A549 (cell line): ENCODE data around the gene ITM2C. TPM values are rescaled to one million over a fixed set of nuclear protein-coding genes. Genes with fewer than 3 reads are reported as not detected.

ENCODE experiments used
- ATAC-seq, 2 experiments: fragments of 200-7000 bp in 1 of 2; fragments of >200 bp in 1 of 2; cut with Nextera tagmentation in 1 of 2; cut with Tn5 transposase in 1 of 2; 3 replicates each; pipeline versions ENCODE4 v1.8.0 to v1.9.1; 2018 to 2020; ENCODE audit warnings: mild to moderate bottlenecking in 1 of 2, moderate library complexity in 1 of 2
- CTCF ChIA-PET: fragments of 300-600 bp; sonication (Branson Sonifier 250); formaldehyde crosslinking; extraction: SDS; loops from one replicate; lab custom pipeline; 2021; ENCODE audit warnings: antibody characterized with exemption, inconsistent platforms; lab: Yijun Ruan, JAX
- POLR2A ChIA-PET: fragments of 350-600 bp; formaldehyde crosslinking; extraction: SDS; loops from one replicate; lab custom pipeline; 2021; ENCODE audit warnings: antibody characterized with exemption, inconsistent platforms; lab: Yijun Ruan, JAX
- DNase-seq, 2 experiments: peaks; one replicate each; pipeline versions ENCODE4 v3.0.0 to v3.0.0-alpha.2; 2011 to 2016; ENCODE audit warnings: low read depth in 1 of 2, low spot score in 1 of 2
- FAIRE-seq: peaks from 2 replicates; lab custom pipeline; 2011; peaks lifted over from hg19 to GRCh38; lab: Jason Lieb, UNC
- H3K27ac ChIP-seq, 2 experiments: fragments of >200 bp; sonication (Bioruptor Twin); formaldehyde crosslinking; 3 replicates each; pipeline ENCODE4 v1.5.1; 2016 to 2017
- H3K4me1 ChIP-seq: fragments of >200 bp; sonication (Bioruptor Twin); formaldehyde crosslinking; 3 replicates; pipeline ENCODE4 v1.6.1; 2016
- H3K4me2 ChIP-seq: fragments of >200 bp; sonication (Bioruptor Twin); formaldehyde crosslinking; 3 replicates; pipeline ENCODE4 v1.6.1; 2016
- H3K4me3 ChIP-seq: fragments of >200 bp; sonication (Bioruptor Twin); formaldehyde crosslinking; 3 replicates; pipeline ENCODE4 v1.5.1; 2016
- H3K9me3 ChIP-seq: fragments of >200 bp; sonication (Bioruptor Twin); formaldehyde crosslinking; 3 replicates; pipeline ENCODE4 v1.6.1; 2016
- ATOH8 ChIP-seq: fragments of 250-450 bp; sonication (Bioruptor Pico); IDR thresholded peaks from 2 replicates; pipeline ENCODE4 v1.5.0; 2020; ENCODE audit warnings: low read depth, mild to moderate bottlenecking, moderate library complexity
- CTCF ChIP-seq: fragments of >200 bp; sonication (Bioruptor Twin); formaldehyde crosslinking; IDR thresholded peaks from 3 replicates; pipeline ENCODE4 v1.5.1; 2016
- E2F6 ChIP-seq: IDR thresholded peaks from 2 replicates; pipeline ENCODE4 v1.6.1; 2012; ENCODE audit warnings: low read depth, borderline replicate concordance
- HOXA7 ChIP-seq: fragments of 250-450 bp; sonication (Bioruptor Pico); IDR thresholded peaks from 2 replicates; pipeline ENCODE4 v1.5.0; 2020; ENCODE audit warnings: mild to moderate bottlenecking, moderate library complexity
- JUN ChIP-seq, 2 experiments: fragments of >200 bp; sonication (Bioruptor Twin); formaldehyde crosslinking; IDR thresholded peaks; 2 replicates in 1 of 2; 3 replicates in 1 of 2; pipeline ENCODE4 v1.6.1; 2016 to 2017
- MAZ ChIP-seq: fragments of 150-350 bp; IDR thresholded peaks from 2 replicates; pipeline ENCODE4 v1.6.1; 2014; ENCODE audit warnings: antibody characterized with exemption, low read depth, low read length, borderline replicate concordance
- NFE2L2 ChIP-seq: fragments of 150-350 bp; conservative IDR thresholded peaks from 2 replicates; pipeline ENCODE4 v1.6.1; 2014; ENCODE audit warnings: low read length
- PHF8 ChIP-seq: fragments of 200-600 bp; sonication (generic); IDR thresholded peaks from 2 replicates; pipeline ENCODE4 v1.6.1; 2016; ENCODE audit warnings: low read depth, mild to moderate bottlenecking, antibody characterized with exemption, moderate library complexity, borderline replicate concordance
- POLR2A ChIP-seq: IDR thresholded peaks from 2 replicates; pipeline ENCODE4 v1.6.1; 2012; ENCODE audit warnings: mild to moderate bottlenecking, low read length
- RAD21 ChIP-seq, 2 experiments: fragments of >200 bp in 1 of 2; sonication (Bioruptor Twin) in 1 of 2; formaldehyde crosslinking in 1 of 2; IDR thresholded peaks in 1 of 2; conservative IDR thresholded peaks in 1 of 2; 2 replicates in 1 of 2; 3 replicates in 1 of 2; pipeline ENCODE4 v1.6.1; 2012 to 2018; ENCODE audit warnings: inconsistent platforms in 1 of 2
- REST ChIP-seq: fragments of 200-600 bp; sonication (generic); IDR thresholded peaks from 2 replicates; pipeline ENCODE4 v1.6.1; 2016; ENCODE audit warnings: antibody characterized with exemption, mild to moderate bottlenecking, moderate library complexity
- USF2 ChIP-seq: fragments of 450-650 bp; IDR thresholded peaks from 2 replicates; pipeline ENCODE4 v1.6.1; 2014; ENCODE audit warnings: antibody characterized with exemption
- ZC3H11A ChIP-seq: fragments of 450-650 bp; IDR thresholded peaks from 2 replicates; pipeline ENCODE4 v1.6.1; 2014; ENCODE audit warnings: antibody characterized with exemption, mild to moderate bottlenecking
- ZFP36 ChIP-seq: fragments of 450-650 bp; IDR thresholded peaks from 2 replicates; pipeline ENCODE4 v1.6.1; 2014; ENCODE audit warnings: borderline replicate concordance; ENCODE audit not compliant: partially characterized antibody
- WGBS: methylation state at CpG from one replicate; pipeline ENCODE4 v1.1.6; 2017; ENCODE audit errors: missing lambda C conversion rate; 5-methylcytosine and 5-hydroxymethylcytosine counted together
- polyA plus RNA-seq, 4 experiments: library from polyadenylated mRNA; depleted of rRNA in 3 of 4; stranded (reverse); fragments of >200 nt; fragmentation: RNase III in 1 of 4; extraction: RNeasy Plus Mini Kit Qiagen cat#74134 plus additional on column Dnase treatment in 1 of 4; gene quantifications; 2 replicates in 3 of 4; 3 replicates in 1 of 4; pipeline ENCODE4 v1.2.3, GENCODE V29; 2011 to 2017

Gene ITM2C
- polyA plus RNA-seq, 2 of the 4 experiments (the other 2 are of a cell fraction), result 84.0 to 88.1 TPM

GRCh38 chr2:230874456-230874855 is 9.7 kb downstream of the ITM2C start:
- H3K4me1 ChIP-seq, result no peaks in the 10 kb centered on the region
- ATAC-seq, result no peak
- no peak for TF ChIP-seq REST
- no peak for TF ChIP-seq JUN (IDR thresholded peaks at IDR 0.05)
- TF ChIP-seq HOXA7 (CRISPR knock-in tag), result no peak
- TF ChIP-seq NFE2L2, result no peak
- no peak for TF ChIP-seq POLR2A
- no peak for TF ChIP-seq CTCF
- no peak for TF ChIP-seq ZFP36
- no peak overlapping the region for H3K27ac ChIP-seq
- ChIA-PET POLR2A (no interaction called here), CTCF (no interaction called here)
- no peak for DNase-seq
- WGBS, result 81% methylated on average over 6 of the region's 11 CpGs
- no peaks in the 10 kb centered on the region for H3K9me3 ChIP-seq
- H3K4me2 ChIP-seq, result no peak overlapping the region
- H3K4me3 ChIP-seq, result no peak overlapping the region
- no peak for FAIRE-seq

- H3K27ac ChIP-seq, result no peak overlapping the region
- TF ChIP-seq USF2, result no peak
- no peak for TF ChIP-seq ATOH8 (CRISPR knock-in tag)
- TF ChIP-seq RAD21 (conservative IDR thresholded peaks at IDR 0.05 in 1 of 2, IDR thresholded peaks at IDR 0.05 in 1 of 2), result no peak
- TF ChIP-seq E2F6, result no peak
- TF ChIP-seq MAZ, result no peak
- TF ChIP-seq HOXA7 (CRISPR knock-in tag), result no peak
- no peak for TF ChIP-seq PHF8
- TF ChIP-seq ZC3H11A, result no peak
- POLR2A ChIA-PET, result no interaction called here
- CTCF ChIA-PET, result interaction anchor here (0.7 kb wide), 1 partner anchor 27 kb away, joined by 3 read pairs; no protein-coding TSS in a partner anchor
- no peaks in the 10 kb centered on the region for H3K4me1 ChIP-seq
- no peak for FAIRE-seq
- no peaks in the 10 kb centered on the region for H3K9me3 ChIP-seq
- WGBS, result 95% methylated on average over 10 of the region's 10 CpGs
- ATAC-seq, result no peak
- no peak for DNase-seq
- no peak overlapping the region for H3K4me2 ChIP-seq
- no peak overlapping the region for H3K4me3 ChIP-seq
Observed at GRCh38 chr2:230874876-230875275, 10.1 kb downstream of the ITM2C start.
